ENCODE results near the gene ADH1A.

- TF ChIP-seq CTCF (IDR thresholded peaks at IDR 0.05 in 8 of 11, conservative IDR thresholded peaks at IDR 0.05 in 3 of 11) (no peak), POLR2A (IDR thresholded peaks at IDR 0.05) (no peak)
Observed at GRCh38 chr4:99324361-99324760, 33.6 kb upstream of the ADH1A start.

Data from spleen (tissue), 7 donors.